WERI-Rb-1 (cell line): Measurements from ENCODE around the gene PPP4C.

Experiments used
- DNase-seq: peaks from one replicate; pipeline ENCODE4 v3.0.0-alpha.2; 2020
- H3K27ac ChIP-seq: fragments of 250-450 bp; sonication (Bioruptor Pico); 2 replicates; pipeline ENCODE4 v1.5.1; 2020; ENCODE audit warnings: mild to moderate bottlenecking, moderate library complexity
- H3K27me3 ChIP-seq: fragments of 250-450 bp; sonication (Bioruptor Pico); 2 replicates; pipeline ENCODE4 v1.5.1; 2021; ENCODE audit warnings: mild to moderate bottlenecking, low read depth, moderate library complexity; ENCODE audit not compliant: insufficient read depth, severe bottlenecking
- H3K36me3 ChIP-seq: fragments of 250-450 bp; sonication (Bioruptor Pico); 2 replicates; pipeline ENCODE4 v1.5.1; 2020; ENCODE audit warnings: mild to moderate bottlenecking, moderate library complexity
- H3K4me3 ChIP-seq: 2 replicates; pipeline ENCODE4 v1.5.1; 2011; ENCODE audit warnings: low read depth, mild to moderate bottlenecking, control low read depth, low read length
- H3K9me3 ChIP-seq: fragments of 250-450 bp; sonication (Bioruptor Pico); 2 replicates; pipeline ENCODE4 v1.5.1; 2021; ENCODE audit warnings: mild to moderate bottlenecking, moderate library complexity; ENCODE audit not compliant: severe bottlenecking
- TF ChIP-seq, protein P1 (sequence below): IDR thresholded peaks from 2 replicates; pipeline ENCODE4 v1.5.1; 2011; ENCODE audit warnings: low read depth, mild to moderate bottlenecking, control low read depth, inconsistent platforms, low read length

Gene PPP4C

DNA sequence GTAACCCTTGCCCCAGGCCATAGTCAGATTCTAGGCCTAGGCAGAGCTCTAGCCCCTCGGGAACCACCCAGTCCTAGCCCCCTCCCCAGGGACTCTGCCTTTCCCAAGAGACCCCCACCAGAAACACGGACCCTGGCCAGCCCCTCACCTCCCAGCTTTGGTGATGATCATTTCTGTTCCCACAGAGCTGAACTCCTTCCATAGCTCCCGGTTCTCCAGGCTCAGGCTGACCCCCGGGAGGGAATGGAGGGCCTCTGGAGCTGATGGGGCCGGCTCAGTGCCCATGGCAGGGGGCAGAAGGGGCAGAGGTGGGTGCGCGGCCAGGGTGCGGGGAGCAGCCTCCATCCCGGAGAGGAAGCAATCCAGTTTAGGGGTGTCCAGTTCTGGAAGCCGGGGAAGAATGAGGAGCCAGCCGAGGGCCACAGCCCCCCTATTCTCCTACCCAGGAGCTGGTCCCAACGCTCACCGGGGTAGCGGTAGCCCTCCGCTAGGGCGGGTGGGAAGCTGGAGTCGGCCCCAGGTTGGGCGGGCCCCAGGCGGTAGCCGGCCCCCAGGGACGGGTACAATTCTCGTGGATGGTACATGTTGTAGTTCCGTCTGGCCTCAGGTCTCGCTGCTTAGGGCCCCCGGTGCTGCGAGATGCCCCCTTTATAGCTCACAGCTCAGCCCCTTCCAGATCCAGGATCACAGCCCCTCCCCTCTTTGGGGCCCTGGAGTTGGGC, 15.0 kb downstream of the PPP4C start:
- TF ChIP-seq, protein P1, sequence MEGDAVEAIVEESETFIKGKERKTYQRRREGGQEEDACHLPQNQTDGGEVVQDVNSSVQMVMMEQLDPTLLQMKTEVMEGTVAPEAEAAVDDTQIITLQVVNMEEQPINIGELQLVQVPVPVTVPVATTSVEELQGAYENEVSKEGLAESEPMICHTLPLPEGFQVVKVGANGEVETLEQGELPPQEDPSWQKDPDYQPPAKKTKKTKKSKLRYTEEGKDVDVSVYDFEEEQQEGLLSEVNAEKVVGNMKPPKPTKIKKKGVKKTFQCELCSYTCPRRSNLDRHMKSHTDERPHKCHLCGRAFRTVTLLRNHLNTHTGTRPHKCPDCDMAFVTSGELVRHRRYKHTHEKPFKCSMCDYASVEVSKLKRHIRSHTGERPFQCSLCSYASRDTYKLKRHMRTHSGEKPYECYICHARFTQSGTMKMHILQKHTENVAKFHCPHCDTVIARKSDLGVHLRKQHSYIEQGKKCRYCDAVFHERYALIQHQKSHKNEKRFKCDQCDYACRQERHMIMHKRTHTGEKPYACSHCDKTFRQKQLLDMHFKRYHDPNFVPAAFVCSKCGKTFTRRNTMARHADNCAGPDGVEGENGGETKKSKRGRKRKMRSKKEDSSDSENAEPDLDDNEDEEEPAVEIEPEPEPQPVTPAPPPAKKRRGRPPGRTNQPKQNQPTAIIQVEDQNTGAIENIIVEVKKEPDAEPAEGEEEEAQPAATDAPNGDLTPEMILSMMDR = no peak
- Histone ChIP-seq H3K9me3 (no peaks in the 10 kb centered on the region), H3K27ac (peak overlapping the region; percentile 92), H3K4me3 (peak overlapping the region; percentile 48), H3K27me3 (no peaks in the 10 kb centered on the region), H3K36me3 (peaks cover 14% of the 10 kb centered on the region)
- DNase-seq = no peak

GRCh38 chr16:30091474-30092372, 15.9 kb downstream of the PPP4C start, which contains the start of gene TBX6:
Gene TBX6 (minus strand): TSS chr16:30091924. CDS start chr16:30091193, 731 bp downstream.
- H3K36me3 ChIP-seq = peaks cover 17% of the 10 kb centered on the region
- H3K9me3 ChIP-seq = peaks cover 5% of the 10 kb centered on the region
- peak; percentile 93 for DNase-seq
- peak within 1 kb of the TSS; percentile 48 for H3K4me3 ChIP-seq
- H3K27me3 ChIP-seq = no peaks in the 10 kb centered on the region
- TF ChIP-seq, protein P1 = peak; percentile 90
- peak within 1 kb of the TSS; percentile 92 for H3K27ac ChIP-seq

DNA sequence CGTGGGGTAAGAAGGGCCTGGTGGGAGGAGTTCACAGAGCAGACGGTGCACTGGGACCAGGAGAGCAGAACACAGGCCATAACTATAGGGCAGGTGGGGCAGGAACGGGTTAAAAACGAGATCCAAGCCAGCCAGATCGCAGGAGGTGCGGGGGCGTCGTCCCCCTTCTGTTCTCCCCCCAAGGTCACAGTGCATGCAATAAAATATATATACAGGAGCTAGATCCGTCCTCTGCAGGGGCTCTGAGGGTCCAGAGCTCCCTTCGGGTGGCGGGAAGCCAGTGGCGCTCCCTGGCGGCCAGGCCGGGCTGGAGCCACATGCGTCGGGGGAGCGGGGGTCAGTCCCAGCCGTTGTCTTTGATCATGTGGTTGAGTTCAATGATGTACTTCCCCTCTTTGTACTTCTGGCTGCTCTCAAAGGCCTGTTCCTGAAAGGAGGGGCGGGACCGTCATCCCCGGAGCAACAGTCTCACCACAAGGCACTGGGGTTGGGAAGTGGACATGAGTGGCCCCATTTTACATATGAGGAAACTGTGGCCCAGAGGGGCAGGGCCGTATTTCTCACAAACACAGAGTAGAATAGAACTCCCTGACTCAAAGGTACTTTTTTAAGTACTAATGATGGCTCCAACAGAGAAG, 16.7 kb downstream of the PPP4C start:
- no peaks in the 10 kb centered on the region for H3K27me3 ChIP-seq
- peak overlapping the region; percentile 92 for H3K27ac ChIP-seq
- DNase-seq = peak; percentile 86
- H3K9me3 ChIP-seq = peaks cover 12% of the 10 kb centered on the region
- H3K36me3 ChIP-seq = peaks cover 20% of the 10 kb centered on the region
- TF ChIP-seq, protein P1 = peak; percentile 88
- H3K4me3 ChIP-seq = peak overlapping the region; percentile 48

- no peak overlapping the region; the same call in 1 of the 2 replicates for H3K27ac ChIP-seq
- no peaks in the 10 kb centered on the region for H3K27me3 ChIP-seq
- no peak overlapping the region for H3K4me3 ChIP-seq
- H3K36me3 ChIP-seq = peaks cover 22% of the 10 kb centered on the region
- no peak for DNase-seq
- peaks cover 18% of the 10 kb centered on the region for H3K9me3 ChIP-seq
- TF ChIP-seq, protein P1 = no peak
These were observed 18.9 kb downstream of the PPP4C start for GRCh38 chr16:30094541-30095165.
